PC-9 (cell line): ENCODE measurements around the gene ZFP91. TPM values are rescaled to one million over a fixed set of nuclear protein-coding genes. Genes with fewer than 3 reads are reported as not detected.

Experiments used
- BruUV-seq: library from RNA; stranded (reverse); fragments of 400-500 nt; replicated peaks from 2 replicates; lab custom pipeline; 2021; lab: Mats Ljungman, UMichigan
- CTCF ChIA-PET: fragments of 300-600 bp; sonication (Branson Sonifier 250); formaldehyde crosslinking; loops from one replicate; lab custom pipeline; 2022; ENCODE audit warnings: antibody characterized with exemption; lab: Charles Lee
- POLR2A ChIA-PET: fragments of 300-600 bp; sonication (Branson Sonifier 250); formaldehyde crosslinking; loops from one replicate; lab custom pipeline; 2022; ENCODE audit warnings: antibody characterized with exemption; ENCODE audit not compliant: unreplicated experiment; lab: Charles Lee
- DNase-seq, 2 experiments: peaks; one replicate each; pipeline versions ENCODE4 v3.0.0 to v3.0.0-alpha.2; 2015 to 2022; ENCODE audit warnings: mixed read lengths in 1 of 2
- H2AFZ ChIP-seq: fragments of 200-600 bp; sonication (generic); 2 replicates; pipeline ENCODE4 v1.8.1; 2017; ENCODE audit warnings: antibody characterized with exemption
- H3F3A ChIP-seq: fragments of 200-600 bp; sonication (generic); 2 replicates; pipeline ENCODE4 v1.8.1; 2017; ENCODE audit warnings: antibody characterized with exemption, mild to moderate bottlenecking, low read depth; ENCODE audit not compliant: insufficient read depth
- H3K27ac ChIP-seq: fragments of 200-600 bp; sonication (generic); 2 replicates; pipeline ENCODE4 v1.6.1; 2016; ENCODE audit warnings: mixed run types
- H3K27me3 ChIP-seq: fragments of 200-600 bp; sonication (generic); 2 replicates; pipeline ENCODE4 v1.6.1; 2016; ENCODE audit warnings: low read depth, mixed run types; ENCODE audit not compliant: insufficient read depth
- H3K36me3 ChIP-seq: fragments of 200-600 bp; sonication (generic); 2 replicates; pipeline ENCODE4 v1.6.1; 2016; ENCODE audit warnings: low read depth, mixed run types
- H3K4me1 ChIP-seq: fragments of 200-600 bp; sonication (generic); replicated peaks from 2 replicates; pipeline ENCODE4 v1.6.1; 2016; ENCODE audit warnings: mixed run types; ENCODE audit not compliant: insufficient read depth
- H3K4me2 ChIP-seq: fragments of 200-600 bp; sonication (generic); 2 replicates; pipeline ENCODE4 v1.6.1; 2017; ENCODE audit warnings: mixed run types
- H3K4me3 ChIP-seq: fragments of 200-600 bp; sonication (generic); 2 replicates; pipeline ENCODE4 v1.6.1; 2016; ENCODE audit warnings: mixed run types
- H3K79me2 ChIP-seq: fragments of 200-600 bp; sonication (generic); 2 replicates; pipeline ENCODE4 v1.6.1; 2017; ENCODE audit warnings: low read depth, mixed run types
- H3K9me2 ChIP-seq: fragments of 200-600 bp; sonication (generic); 2 replicates; pipeline ENCODE4 v1.8.1; 2017; ENCODE audit warnings: mild to moderate bottlenecking; ENCODE audit not compliant: insufficient read depth
- H3K9me3 ChIP-seq: fragments of 200-600 bp; sonication (generic); 2 replicates; pipeline ENCODE4 v1.8.1; 2016; ENCODE audit warnings: low read depth; ENCODE audit not compliant: insufficient read depth
- H4K20me1 ChIP-seq: fragments of 200-600 bp; sonication (generic); 2 replicates; pipeline ENCODE4 v1.8.1; 2017; ENCODE audit not compliant: insufficient read depth
- CTCF ChIP-seq: fragments of 200-600 bp; sonication (generic); conservative IDR thresholded peaks from 2 replicates; pipeline ENCODE4 v1.6.1; 2017; ENCODE audit warnings: mixed run types, antibody characterized with exemption, mild to moderate bottlenecking, moderate library complexity
- EZH2 ChIP-seq: fragments of 200-600 bp; sonication (generic); IDR thresholded peaks from 2 replicates; pipeline ENCODE4 v1.8.0; 2017; ENCODE audit warnings: antibody characterized with exemption, low read depth
- intact Hi-C: fragments of 100-400 bp; cut with micrococcal nuclease; formaldehyde crosslinking; loops from one replicate; pipeline ENCODE4 v1.10.0; 2022; ENCODE audit not compliant: unreplicated experiment
- total RNA-seq: library from RNA; stranded (reverse); gene quantifications from 2 replicates; pipeline ENCODE4 v1.2.3, GENCODE V29; 2021

The ZFP91 gene
- total RNA-seq, 1 experiment from 2014 or later: 67.5 TPM

- DNase-seq: no peak
- H3K79me2 ChIP-seq: no peaks in the 10 kb centered on the region
- H3K9me3 ChIP-seq: peaks cover 13% of the 10 kb centered on the region; the same call in 1 of the 2 replicates
- H3F3A ChIP-seq: peaks cover 20% of the 10 kb centered on the region
- intact Hi-C loops: loop anchor here (1.0 to 10.0 kb wide), 6 partner anchors 20 to 503 kb away; no protein-coding TSS in a partner anchor
- no peaks in the 10 kb centered on the region for H4K20me1 ChIP-seq
- no peaks in the 10 kb centered on the region for H3K27me3 ChIP-seq
- H3K36me3 ChIP-seq: no peaks in the 10 kb centered on the region
- CTCF ChIA-PET: no interaction called here
- H3K4me3 ChIP-seq: no peak overlapping the region
- H3K9me2 ChIP-seq: no peaks in the 10 kb centered on the region
- H3K4me1 ChIP-seq: peaks cover 35% of the 10 kb centered on the region
- H3K27ac ChIP-seq: no peak overlapping the region
- TF ChIP-seq CTCF (no peak), EZH2 (no peak)
- POLR2A ChIA-PET: no interaction called here
- no TSS peak for BruUV-seq
- H2AFZ ChIP-seq: no peak overlapping the region
- H3K4me2 ChIP-seq: no peak overlapping the region
These were observed 76.0 kb downstream of the ZFP91 start for GRCh38 chr11:58654908-58655296.

- no peak for DNase-seq
- Histone ChIP-seq H3K4me3 (no peak overlapping the region), H3K4me2 (no peak overlapping the region), H3F3A (peaks cover 35% of the 10 kb centered on the region), H3K27me3 (no peaks in the 10 kb centered on the region), H4K20me1 (no peaks in the 10 kb centered on the region), H3K9me3 (peaks cover 13% of the 10 kb centered on the region; the same call in 1 of the 2 replicates), H3K36me3 (no peaks in the 10 kb centered on the region), H2AFZ (no peak overlapping the region), H3K27ac (no peak overlapping the region), H3K9me2 (no peaks in the 10 kb centered on the region), H3K79me2 (no peaks in the 10 kb centered on the region), H3K4me1 (peaks cover 50% of the 10 kb centered on the region)
- CTCF ChIA-PET: interaction anchor here (0.7 kb wide), 1 partner anchor 709 kb away, joined by 3 read pairs; no protein-coding TSS in a partner anchor
- TF ChIP-seq CTCF (no peak), EZH2 (no peak)
- no TSS peak for BruUV-seq
- POLR2A ChIA-PET: interaction anchor here (0.7 kb wide), 1 partner anchor 13 kb away, joined by 8 read pairs; no protein-coding TSS in a partner anchor
- intact Hi-C loops: loop anchor here (5.0 to 10.0 kb wide), 2 partner anchors 116 to 248 kb away; no protein-coding TSS in a partner anchor
These were observed 77.5 kb downstream of the ZFP91 start for GRCh38 chr11:58656348-58656747.

- DNase-seq: peak in 1 of 2 experiments; percentile 82
- TF ChIP-seq EZH2 (no peak), CTCF (no peak)
- no peak overlapping the region for H3K4me3 ChIP-seq
- H4K20me1 ChIP-seq: no peaks in the 10 kb centered on the region
- peaks cover 59% of the 10 kb centered on the region for H3K4me1 ChIP-seq
- ChIA-PET CTCF (no interaction called here), POLR2A (no interaction called here)
- no peaks in the 10 kb centered on the region for H3K36me3 ChIP-seq
- BruUV-seq: no TSS peak
- H3F3A ChIP-seq: peaks cover 41% of the 10 kb centered on the region
- no peaks in the 10 kb centered on the region for H3K27me3 ChIP-seq
- no peaks in the 10 kb centered on the region for H3K79me2 ChIP-seq
- peaks cover 13% of the 10 kb centered on the region; the same call in 1 of the 2 replicates for H3K9me3 ChIP-seq
- H3K27ac ChIP-seq: peak overlapping the region; percentile 99
- H2AFZ ChIP-seq: peak overlapping the region; percentile 71
- H3K4me2 ChIP-seq: peak overlapping the region; percentile 68
- intact Hi-C loops: loop anchor here (1.0 to 10.0 kb wide), 3 partner anchors 17 to 246 kb away; no protein-coding TSS in a partner anchor
- no peaks in the 10 kb centered on the region for H3K9me2 ChIP-seq
These were observed 79.8 kb downstream of the ZFP91 start for GRCh38 chr11:58658623-58659022.
